GM06990 (cell line): ENCODE results near the gene COL25A1.

ENCODE experiments used
- DNase-seq: peaks from one replicate; pipeline ENCODE4 v3.0.0-alpha.2; 2011; ENCODE audit not compliant: insufficient read length; ENCODE audit errors: extremely low read depth
- H3K27me3 ChIP-seq: replicated peaks from 2 replicates; pipeline ENCODE4 v1.6.0; 2011; ENCODE audit warnings: low read length; ENCODE audit not compliant: control insufficient read depth, insufficient read depth
- H3K36me3 ChIP-seq: 2 replicates; pipeline ENCODE4 v1.5.1; 2011; ENCODE audit warnings: low read length; ENCODE audit not compliant: control insufficient read depth, insufficient read depth
- H3K4me3 ChIP-seq: replicated peaks from 2 replicates; pipeline ENCODE4 v1.5.1; 2011; ENCODE audit warnings: low read depth, mild to moderate bottlenecking, control low read depth, low read length
- CTCF ChIP-seq: IDR thresholded peaks from 2 replicates; pipeline ENCODE4 v1.5.1; 2011; ENCODE audit warnings: low read length, control low read depth, mild to moderate bottlenecking, inconsistent platforms; ENCODE audit not compliant: insufficient read depth, poor library complexity, severe bottlenecking

COL25A1 gene

GRCh38 chr4:108833046-108833445, 469.4 kb downstream of the COL25A1 start:
- H3K4me3 ChIP-seq: no peak overlapping the region
- DNase-seq: no peak
- no peaks in the 10 kb centered on the region for H3K36me3 ChIP-seq
- TF ChIP-seq CTCF: no peak
- no peaks in the 10 kb centered on the region; the same call in 1 of the 2 replicates for H3K27me3 ChIP-seq

DNA sequence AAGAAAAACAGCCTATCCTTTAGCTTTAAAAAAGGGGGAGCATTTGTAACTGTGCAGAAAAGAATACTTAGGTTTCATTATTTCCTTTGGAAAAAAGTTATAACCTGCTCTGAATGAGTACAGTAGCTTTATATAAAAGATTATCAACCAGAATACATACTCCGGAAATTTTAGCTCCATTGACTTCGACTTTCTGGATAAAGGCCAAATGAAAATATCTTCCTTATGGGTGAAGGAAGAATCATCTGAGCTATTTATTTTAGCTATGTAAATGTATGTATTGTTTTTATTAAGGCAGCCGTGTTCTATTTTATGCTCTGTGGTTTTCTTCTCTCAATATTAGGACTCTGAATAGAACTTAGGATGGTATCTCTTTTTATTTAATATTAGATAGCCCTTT, 470.6 kb downstream of the COL25A1 start:
- Histone ChIP-seq H3K4me3 (no peak overlapping the region), H3K36me3 (no peaks in the 10 kb centered on the region), H3K27me3 (no peaks in the 10 kb centered on the region; the same call in 1 of the 2 replicates)
- no peak for TF ChIP-seq CTCF
- no peak for DNase-seq

GRCh38 chr4:108831291-108831690, 471.2 kb downstream of the COL25A1 start:
- no peak for DNase-seq
- H3K36me3 ChIP-seq: no peaks in the 10 kb centered on the region
- no peak overlapping the region for H3K4me3 ChIP-seq
- H3K27me3 ChIP-seq: no peaks in the 10 kb centered on the region; the same call in 1 of the 2 replicates
- TF ChIP-seq CTCF: no peak

DNA sequence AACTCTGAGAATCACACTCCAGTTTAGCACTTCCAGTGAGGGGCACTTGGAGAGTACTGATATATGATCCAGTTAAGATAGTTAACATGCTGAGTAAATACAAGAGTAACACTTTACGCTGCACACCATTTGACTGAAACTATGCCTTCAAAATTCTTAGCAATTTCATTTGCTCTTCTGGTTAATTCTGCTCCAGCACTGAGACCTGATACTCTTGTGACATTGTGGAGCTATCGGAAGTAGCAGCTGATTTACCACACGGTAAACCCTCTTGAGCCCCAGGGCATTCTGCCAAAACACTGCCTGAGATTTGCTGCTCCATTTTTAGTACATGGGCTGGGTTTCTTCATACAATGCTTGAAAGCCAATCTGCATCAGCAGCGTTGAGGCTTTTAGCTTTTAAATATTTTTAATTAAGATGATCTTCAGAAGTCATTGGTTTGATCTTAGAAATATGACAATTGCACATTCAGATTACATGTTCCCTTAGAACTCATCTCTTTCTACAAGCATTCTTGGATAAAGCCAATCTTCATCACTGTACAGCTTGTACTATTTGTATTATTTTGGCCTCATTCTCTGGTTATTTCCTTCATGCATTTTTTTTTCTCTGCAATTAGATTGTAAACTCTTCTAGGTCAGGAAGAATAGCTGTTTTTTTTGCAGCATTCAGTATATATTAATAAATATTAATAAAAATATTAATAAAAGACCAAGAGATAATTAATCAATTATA, 471.8 kb downstream of the COL25A1 start:
- DNase-seq: no peak
- no peaks in the 10 kb centered on the region for H3K36me3 ChIP-seq

DNA sequence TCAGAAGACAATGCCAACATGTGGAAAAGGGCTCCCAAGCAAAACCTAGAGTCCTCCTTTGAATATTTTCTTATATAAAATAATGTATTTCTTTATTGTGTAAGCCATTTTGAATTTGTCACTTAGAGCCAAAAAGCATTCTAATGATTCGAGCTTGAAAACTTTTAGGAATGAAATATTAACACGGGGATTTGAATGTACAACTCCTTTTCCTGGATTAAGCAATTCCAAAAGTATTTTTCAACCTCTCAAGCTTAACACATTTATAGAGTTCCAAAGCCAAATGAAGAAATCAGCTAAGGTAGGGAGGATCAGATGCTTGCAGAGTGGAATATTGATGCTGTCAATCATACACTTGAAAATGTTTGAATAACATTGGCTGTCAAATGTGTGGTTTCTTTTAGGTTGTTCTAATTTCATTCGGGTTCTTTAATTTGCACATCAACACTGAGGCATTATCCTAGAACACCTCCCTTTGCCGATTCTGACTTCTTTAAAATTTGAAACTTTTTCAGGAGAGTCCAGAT, 472.4 kb downstream of the COL25A1 start:
- Histone ChIP-seq H3K36me3 (no peaks in the 10 kb centered on the region), H3K27me3 (no peaks in the 10 kb centered on the region; the same call in 1 of the 2 replicates), H3K4me3 (no peak overlapping the region)
- TF ChIP-seq CTCF: no peak
- no peak for DNase-seq

More for the DNA sequence above, 471.8 kb downstream of the COL25A1 start:
- H3K4me3 ChIP-seq: no peak overlapping the region
- H3K27me3 ChIP-seq: no peaks in the 10 kb centered on the region; the same call in 1 of the 2 replicates
- no peak for TF ChIP-seq CTCF
